ENCODE results near the gene ZNF627. TPM values are rescaled to one million over a fixed set of nuclear protein-coding genes. Genes with fewer than 3 reads are reported as not detected.
A peak's percentile ranks its signal among the peaks of the same experiment; 100 is the strongest.

ZNF627 gene
- total RNA-seq, 1 experiment from 2014 or later, result 34.4 TPM

GRCh38 chr19:11657307-11657706 is 60.0 kb downstream of the ZNF627 start:
- no peak for DNase-seq (ENCODE audit: low read depth)

GRCh38 chr19:11658970-11659369 is 61.7 kb downstream of the ZNF627 start:
- DNase-seq (ENCODE audit: low read depth), result peak; percentile 61
- in situ Hi-C loops (cut with HindIII; ENCODE audit: low pct_unique_long_range_greater_than_20kb, low sequenced_read_pairs), result no loop called here

More at GRCh38 chr19:11657307-11657706, 60.0 kb downstream of the ZNF627 start:
- in situ Hi-C loops (cut with HindIII; ENCODE audit: low pct_unique_long_range_greater_than_20kb, low sequenced_read_pairs), result no loop called here

- DNase-seq (ENCODE audit: low read depth), result peak; percentile 19
- in situ Hi-C loops (cut with HindIII; ENCODE audit: low pct_unique_long_range_greater_than_20kb, low sequenced_read_pairs), result no loop called here
These were observed 62.3 kb downstream of the ZNF627 start for GRCh38 chr19:11659612-11660011.

GRCh38 chr19:11662278-11662677 is 65.0 kb downstream of the ZNF627 start:
- no peak for DNase-seq (ENCODE audit: low read depth)
- in situ Hi-C loops (cut with HindIII; ENCODE audit: low pct_unique_long_range_greater_than_20kb, low sequenced_read_pairs), result no loop called here

GRCh38 chr19:11663181-11663591 is 65.9 kb downstream of the ZNF627 start:
- no peak for DNase-seq (ENCODE audit: low read depth)
- in situ Hi-C loops (cut with HindIII; ENCODE audit: low pct_unique_long_range_greater_than_20kb, low sequenced_read_pairs), result no loop called here

Other genes with a start within 250 kb of the ZNF627 start
- 2.2 and 2.6 TPM in 2 replicates for gene PLPPR2, start 242.1 kb upstream of the ZNF627 start, total RNA-seq (2014; rRNA removed; shearing (Covaris generic); ENCODE audit: low replicate concordance)
- gene SWSAP1, start 222.8 kb upstream of the ZNF627 start, total RNA-seq (2014; rRNA removed; shearing (Covaris generic); ENCODE audit: low replicate concordance), result 2.1 and 5.6 TPM in 2 replicates
- 14.4 and 16.6 TPM in 2 replicates for gene EPOR, start 213.2 kb upstream of the ZNF627 start, total RNA-seq (2014; rRNA removed; shearing (Covaris generic); ENCODE audit: low replicate concordance)
- gene RGL3, start 178.2 kb upstream of the ZNF627 start, total RNA-seq (2014; rRNA removed; shearing (Covaris generic); ENCODE audit: low replicate concordance), result 3.3 and 16.5 TPM in 2 replicates
- 1.1 and 2.6 TPM in 2 replicates for gene ODAD3, start 162.4 kb upstream of the ZNF627 start, total RNA-seq (2014; rRNA removed; shearing (Covaris generic); ENCODE audit: low replicate concordance)
- 119 and 167 TPM in 2 replicates for gene PRKCSH, start 161.8 kb upstream of the ZNF627 start, total RNA-seq (2014; rRNA removed; shearing (Covaris generic); ENCODE audit: low replicate concordance)
- not detected in 2 replicates for gene ELAVL3, start 116.4 kb upstream of the ZNF627 start, total RNA-seq (2014; rRNA removed; shearing (Covaris generic); ENCODE audit: low replicate concordance)
- 4.6 and 43.5 TPM in 2 replicates for gene ZNF653, start 91.6 kb upstream of the ZNF627 start, total RNA-seq (2014; rRNA removed; shearing (Covaris generic); ENCODE audit: low replicate concordance)
- 88.6 and 106 TPM in 2 replicates for gene ECSIT, start 68.3 kb upstream of the ZNF627 start, total RNA-seq (2014; rRNA removed; shearing (Covaris generic); ENCODE audit: low replicate concordance)
- not detected in 2 replicates for gene CNN1, start 58.6 kb upstream of the ZNF627 start, total RNA-seq (2014; rRNA removed; shearing (Covaris generic); ENCODE audit: low replicate concordance)
- 37.8 and 71.2 TPM in 2 replicates for gene ELOF1, start 38.3 kb upstream of the ZNF627 start, total RNA-seq (2014; rRNA removed; shearing (Covaris generic); ENCODE audit: low replicate concordance)
- gene ACP5, start 19.8 kb upstream of the ZNF627 start, total RNA-seq (2014; rRNA removed; shearing (Covaris generic); ENCODE audit: low replicate concordance), result 6.1 and 11.8 TPM in 2 replicates
- gene ZNF823, start 141.5 kb downstream of the ZNF627 start, total RNA-seq (2014; rRNA removed; shearing (Covaris generic); ENCODE audit: low replicate concordance), result 6.7 and 17.6 TPM in 2 replicates
- gene ZNF441, start 169.5 kb downstream of the ZNF627 start, total RNA-seq (2014; rRNA removed; shearing (Covaris generic); ENCODE audit: low replicate concordance), result 2.1 and 6.5 TPM in 2 replicates
- gene ZNF491, start 201.0 kb downstream of the ZNF627 start, total RNA-seq (2014; rRNA removed; shearing (Covaris generic); ENCODE audit: low replicate concordance), result 0.41 TPM in 1 of 2 replicates, not detected in the other
- 3.2 and 5.7 TPM in 2 replicates for gene ZNF440, start 216.8 kb downstream of the ZNF627 start, total RNA-seq (2014; rRNA removed; shearing (Covaris generic); ENCODE audit: low replicate concordance)

Measured in Caki2 (cell line).